PC-3 (cell line): ENCODE results near the gene N4BP2L1.

Experiments
- EZH2 ChIP-seq: fragments of 300-600 bp; sonication (generic); IDR thresholded peaks from one replicate; pipeline ENCODE4 v1.6.1; 2017; ENCODE audit warnings: antibody characterized with exemption, mild to moderate bottlenecking, low read length; ENCODE audit not compliant: unreplicated experiment
- EZH2phosphoT487 ChIP-seq: fragments of 300-600 bp; sonication (generic); IDR thresholded peaks from 2 replicates; pipeline ENCODE4 v1.6.1; 2018; ENCODE audit warnings: mild to moderate bottlenecking, antibody characterized with exemption, low read length, borderline replicate concordance
- TF ChIP-seq, protein P1 (sequence below): fragments of 300-600 bp; sonication (generic); conservative IDR thresholded peaks from 2 replicates; pipeline ENCODE4 v1.5.1; 2017; ENCODE audit warnings: antibody characterized with exemption, low read depth, mild to moderate bottlenecking, low read length

DNA sequence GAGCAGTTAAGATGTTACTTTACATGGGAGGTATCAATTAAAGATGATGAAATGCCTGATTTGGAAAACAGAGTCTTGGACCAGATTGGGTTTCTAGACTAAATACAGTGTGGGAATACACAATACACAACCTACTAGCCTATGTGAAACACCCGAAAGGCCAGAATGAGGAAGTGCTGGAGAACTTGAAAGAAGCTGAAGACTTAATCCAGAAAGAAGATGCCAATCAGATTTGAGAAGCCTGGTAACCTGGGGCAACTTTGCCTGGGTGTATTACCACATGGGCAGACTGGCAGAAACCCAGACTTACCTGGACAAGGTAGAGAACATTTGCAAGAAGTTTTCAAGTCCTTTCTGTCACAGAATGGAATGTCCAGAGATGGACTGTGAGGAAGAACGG, 43.2 kb downstream of the N4BP2L1 start:
- TF ChIP-seq, protein P1, sequence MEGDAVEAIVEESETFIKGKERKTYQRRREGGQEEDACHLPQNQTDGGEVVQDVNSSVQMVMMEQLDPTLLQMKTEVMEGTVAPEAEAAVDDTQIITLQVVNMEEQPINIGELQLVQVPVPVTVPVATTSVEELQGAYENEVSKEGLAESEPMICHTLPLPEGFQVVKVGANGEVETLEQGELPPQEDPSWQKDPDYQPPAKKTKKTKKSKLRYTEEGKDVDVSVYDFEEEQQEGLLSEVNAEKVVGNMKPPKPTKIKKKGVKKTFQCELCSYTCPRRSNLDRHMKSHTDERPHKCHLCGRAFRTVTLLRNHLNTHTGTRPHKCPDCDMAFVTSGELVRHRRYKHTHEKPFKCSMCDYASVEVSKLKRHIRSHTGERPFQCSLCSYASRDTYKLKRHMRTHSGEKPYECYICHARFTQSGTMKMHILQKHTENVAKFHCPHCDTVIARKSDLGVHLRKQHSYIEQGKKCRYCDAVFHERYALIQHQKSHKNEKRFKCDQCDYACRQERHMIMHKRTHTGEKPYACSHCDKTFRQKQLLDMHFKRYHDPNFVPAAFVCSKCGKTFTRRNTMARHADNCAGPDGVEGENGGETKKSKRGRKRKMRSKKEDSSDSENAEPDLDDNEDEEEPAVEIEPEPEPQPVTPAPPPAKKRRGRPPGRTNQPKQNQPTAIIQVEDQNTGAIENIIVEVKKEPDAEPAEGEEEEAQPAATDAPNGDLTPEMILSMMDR = no peak
- TF ChIP-seq EZH2 (no peak), EZH2phosphoT487 (no peak)
